ENCODE data around the gene ATP10A.

ATP10A gene

GRCh38 chr15:25719101-25719985, 143.8 kb downstream of the ATP10A start:
- TF ChIP-seq CTCF (IDR thresholded peaks at IDR 0.05; ENCODE audit: insufficient read depth, low read depth, low read length, missing control alignments): no peak
- H3K4me3 ChIP-seq (ENCODE audit: low read depth, low read length): no peak overlapping the region
- no peak for DNase-seq (ENCODE audit: low read depth)

DNA sequence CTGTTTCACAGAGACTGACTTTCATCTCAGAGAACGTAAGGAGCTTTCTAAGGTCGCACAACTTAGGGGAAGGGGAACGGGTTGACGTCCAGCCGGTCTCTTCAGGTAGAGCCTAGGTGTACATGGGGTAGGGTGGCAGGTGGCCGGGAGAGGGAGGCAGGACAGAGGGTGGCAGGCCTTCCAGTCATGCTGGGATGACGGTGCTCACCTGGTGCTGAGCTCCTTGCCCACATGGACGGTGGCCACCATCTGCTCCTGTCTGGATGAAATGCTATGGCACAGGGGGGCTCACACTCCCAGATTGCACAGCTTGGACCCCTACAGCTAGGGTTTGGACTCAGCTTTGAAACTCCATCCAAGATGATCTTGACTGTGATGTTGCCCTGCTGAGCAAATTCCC, 144.5 kb downstream of the ATP10A start:
- no peak for DNase-seq (ENCODE audit: low read depth)
- no peak overlapping the region for H3K4me3 ChIP-seq (ENCODE audit: low read depth, low read length)
- no peak for TF ChIP-seq CTCF (IDR thresholded peaks at IDR 0.05; ENCODE audit: insufficient read depth, low read depth, low read length, missing control alignments)

DNA sequence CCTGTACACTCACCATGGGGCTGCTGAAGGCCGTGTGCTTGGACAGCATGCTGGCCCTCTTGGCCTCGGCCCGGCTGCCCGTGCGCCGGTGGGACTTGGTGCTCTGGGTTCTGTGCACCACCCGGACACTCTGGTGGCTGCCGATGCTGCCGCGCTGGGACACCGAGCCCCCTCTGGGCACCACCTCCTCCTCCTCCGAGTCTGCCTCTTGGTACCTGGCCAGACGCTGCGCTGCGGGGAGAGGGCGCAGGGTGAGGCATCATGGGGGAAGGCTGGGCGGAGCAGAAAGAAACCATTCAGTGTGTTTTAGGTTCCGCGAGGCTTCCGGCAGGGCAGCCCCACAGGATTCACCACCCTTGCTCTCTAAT, 145.0 kb downstream of the ATP10A start:
- TF ChIP-seq CTCF (IDR thresholded peaks at IDR 0.05; ENCODE audit: insufficient read depth, low read depth, low read length, missing control alignments): no peak
- DNase-seq (ENCODE audit: low read depth): no peak
- H3K4me3 ChIP-seq (ENCODE audit: low read depth, low read length): no peak overlapping the region

DNA sequence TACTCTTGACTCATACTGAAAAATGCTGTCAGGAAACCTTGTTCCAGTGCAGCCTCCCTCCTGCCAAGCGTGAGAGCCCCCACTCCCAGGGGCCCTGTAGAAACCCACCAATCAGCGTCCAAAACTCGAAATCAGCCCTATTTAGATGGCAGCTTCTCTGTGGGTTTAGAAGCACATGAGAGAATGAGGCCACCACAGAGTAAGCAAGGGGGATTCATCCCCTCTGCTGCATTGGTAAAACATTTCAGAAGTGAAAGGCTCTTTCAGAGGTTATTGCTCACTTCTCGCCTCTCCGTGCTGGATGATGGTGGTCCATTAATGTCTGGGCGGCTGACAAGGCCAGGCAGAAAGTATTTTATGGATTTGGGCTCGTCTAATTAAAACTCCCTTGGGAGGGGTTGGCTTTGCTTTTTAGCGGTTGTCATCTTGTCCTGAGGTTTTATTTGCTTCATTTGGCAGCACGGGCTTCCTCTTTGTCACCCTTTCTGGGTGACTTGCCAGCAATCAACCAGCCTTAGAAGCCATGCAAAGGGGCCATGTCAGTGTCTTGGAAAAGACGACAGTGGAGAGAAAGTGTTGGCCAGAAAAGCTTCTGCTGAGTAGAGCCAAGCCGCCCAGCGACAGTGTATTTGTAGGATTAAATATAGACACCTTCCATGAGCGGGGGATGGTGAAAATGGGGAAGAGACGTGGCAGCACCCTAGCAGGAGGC, 145.5 kb downstream of the ATP10A start:
- TF ChIP-seq CTCF (IDR thresholded peaks at IDR 0.05; ENCODE audit: insufficient read depth, low read depth, low read length, missing control alignments): no peak
- H3K4me3 ChIP-seq (ENCODE audit: low read depth, low read length): no peak overlapping the region
- peak; percentile 24 for DNase-seq (ENCODE audit: low read depth)

- no peak for DNase-seq (ENCODE audit: low read depth)
- H3K4me3 ChIP-seq (ENCODE audit: low read depth, low read length): no peak overlapping the region
- TF ChIP-seq CTCF (IDR thresholded peaks at IDR 0.05; ENCODE audit: insufficient read depth, low read depth, low read length, missing control alignments): no peak
Observed at GRCh38 chr15:25717127-25717456, 146.0 kb downstream of the ATP10A start.

DNA sequence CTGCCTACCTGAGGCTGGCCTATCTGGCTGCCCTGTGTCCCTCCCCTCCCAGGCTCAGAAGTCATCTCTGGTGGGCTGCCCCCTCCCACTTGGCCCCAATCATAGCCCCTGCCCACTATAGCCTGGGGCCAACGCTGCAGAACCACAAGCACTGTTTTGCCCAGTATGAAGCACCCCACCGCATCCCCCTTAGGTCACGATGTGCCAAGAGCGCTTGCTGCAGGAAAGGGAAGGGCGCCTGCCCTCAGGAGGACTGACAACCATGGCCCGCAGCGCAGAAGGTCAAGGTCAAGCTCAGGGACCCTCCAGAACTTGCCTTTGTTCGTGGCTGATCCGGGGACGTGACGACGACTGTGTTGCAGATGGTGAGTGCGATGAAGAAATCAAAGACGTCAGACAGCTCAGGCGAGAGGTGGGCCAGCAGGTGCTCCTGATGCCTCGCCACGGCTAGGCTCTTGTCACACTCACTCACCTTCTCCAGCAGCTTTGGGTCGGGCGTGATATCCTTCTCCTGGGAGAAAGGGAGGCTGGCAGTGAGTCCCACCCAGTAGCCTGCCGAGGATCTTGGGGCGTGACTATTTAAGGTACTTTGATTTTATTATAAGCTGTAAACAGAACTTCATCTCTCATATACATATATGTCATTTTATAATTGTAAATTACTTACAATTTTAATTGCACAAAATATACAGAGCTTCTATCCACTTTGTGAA, 146.6 kb downstream of the ATP10A start:
- no peak for DNase-seq (ENCODE audit: low read depth)
- no peak for TF ChIP-seq CTCF (IDR thresholded peaks at IDR 0.05; ENCODE audit: insufficient read depth, low read depth, low read length, missing control alignments)
- H3K4me3 ChIP-seq (ENCODE audit: low read depth, low read length): no peak overlapping the region
